ENCODE measurements around the gene IP6K2.

DNA sequence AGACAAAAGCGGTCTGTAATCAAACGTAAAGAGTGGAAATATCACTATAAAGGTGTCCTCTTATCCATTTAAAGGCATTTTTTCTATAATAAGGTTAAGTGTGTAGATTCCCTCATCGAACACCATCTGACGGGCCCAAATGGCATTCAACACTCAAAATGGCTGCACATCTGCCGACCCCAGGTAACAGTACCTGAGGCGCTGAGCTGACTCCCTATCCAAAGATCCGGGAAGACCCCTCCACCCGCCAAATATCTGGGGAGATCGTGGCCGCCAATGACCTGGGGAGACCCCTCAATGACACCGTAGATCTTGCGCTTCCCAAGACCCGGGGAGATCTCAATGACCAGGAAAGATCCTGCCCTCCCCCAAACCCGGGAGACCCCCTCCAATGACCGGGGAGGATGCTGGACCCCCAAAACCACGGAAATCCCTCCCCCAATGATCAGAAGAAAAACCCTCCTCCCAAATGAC, 476 bp downstream of the IP6K2 start:
- no peak for TF ChIP-seq POLR2A (IDR thresholded peaks at IDR 0.05; ENCODE audit: low read length)
- no peak for TF ChIP-seq GATA1 (IDR thresholded peaks at IDR 0.05; ENCODE audit: low read depth, low read length)

Data from erythroblast (primary cell).